ENCODE data around the gene FCHSD2.

Gene FCHSD2

DNA sequence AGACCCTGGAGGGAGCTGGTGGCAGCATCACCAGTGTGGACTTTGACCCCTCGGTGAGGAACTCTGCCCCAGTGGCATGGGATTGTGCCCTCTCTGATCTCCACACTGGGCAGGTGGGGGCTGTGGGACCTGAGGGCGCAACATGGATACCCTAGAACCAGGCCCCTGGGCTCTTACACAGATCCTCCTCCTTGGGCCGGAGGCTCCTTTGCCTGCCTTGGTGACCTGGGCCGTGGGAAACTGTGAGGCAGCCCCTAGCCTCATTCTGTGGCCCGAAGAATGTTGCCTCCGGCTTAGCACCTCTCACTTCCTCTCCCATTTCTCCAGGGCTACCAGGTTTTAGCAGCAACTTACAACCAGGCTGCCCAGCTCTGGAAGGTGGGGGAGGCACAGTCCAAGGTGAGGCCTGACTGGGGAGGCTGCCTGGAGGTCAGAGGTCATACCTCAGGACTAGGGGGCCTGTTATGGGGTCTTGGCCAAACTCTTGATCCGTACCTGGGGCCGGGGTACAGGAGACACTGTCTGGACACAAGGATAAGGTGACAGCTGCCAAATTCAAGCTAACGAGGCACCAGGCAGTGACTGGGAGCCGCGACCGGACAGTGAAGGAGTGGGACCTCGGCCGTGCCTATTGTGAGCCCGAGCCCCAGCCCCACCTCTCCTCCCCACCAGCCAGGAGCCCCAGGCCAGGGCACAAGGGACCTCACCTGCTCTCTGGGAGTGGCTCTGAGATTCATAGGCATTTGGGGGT is 315.8 kb downstream of the FCHSD2 start:
- TF ChIP-seq, protein P1, sequence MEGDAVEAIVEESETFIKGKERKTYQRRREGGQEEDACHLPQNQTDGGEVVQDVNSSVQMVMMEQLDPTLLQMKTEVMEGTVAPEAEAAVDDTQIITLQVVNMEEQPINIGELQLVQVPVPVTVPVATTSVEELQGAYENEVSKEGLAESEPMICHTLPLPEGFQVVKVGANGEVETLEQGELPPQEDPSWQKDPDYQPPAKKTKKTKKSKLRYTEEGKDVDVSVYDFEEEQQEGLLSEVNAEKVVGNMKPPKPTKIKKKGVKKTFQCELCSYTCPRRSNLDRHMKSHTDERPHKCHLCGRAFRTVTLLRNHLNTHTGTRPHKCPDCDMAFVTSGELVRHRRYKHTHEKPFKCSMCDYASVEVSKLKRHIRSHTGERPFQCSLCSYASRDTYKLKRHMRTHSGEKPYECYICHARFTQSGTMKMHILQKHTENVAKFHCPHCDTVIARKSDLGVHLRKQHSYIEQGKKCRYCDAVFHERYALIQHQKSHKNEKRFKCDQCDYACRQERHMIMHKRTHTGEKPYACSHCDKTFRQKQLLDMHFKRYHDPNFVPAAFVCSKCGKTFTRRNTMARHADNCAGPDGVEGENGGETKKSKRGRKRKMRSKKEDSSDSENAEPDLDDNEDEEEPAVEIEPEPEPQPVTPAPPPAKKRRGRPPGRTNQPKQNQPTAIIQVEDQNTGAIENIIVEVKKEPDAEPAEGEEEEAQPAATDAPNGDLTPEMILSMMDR (IDR thresholded peaks at IDR 0.05; ENCODE audit: insufficient read depth, missing control alignments): no peak
- DNase-seq (ENCODE audit: insufficient read length, low spot score) (no peak), FAIRE-seq (no peak)

DNA sequence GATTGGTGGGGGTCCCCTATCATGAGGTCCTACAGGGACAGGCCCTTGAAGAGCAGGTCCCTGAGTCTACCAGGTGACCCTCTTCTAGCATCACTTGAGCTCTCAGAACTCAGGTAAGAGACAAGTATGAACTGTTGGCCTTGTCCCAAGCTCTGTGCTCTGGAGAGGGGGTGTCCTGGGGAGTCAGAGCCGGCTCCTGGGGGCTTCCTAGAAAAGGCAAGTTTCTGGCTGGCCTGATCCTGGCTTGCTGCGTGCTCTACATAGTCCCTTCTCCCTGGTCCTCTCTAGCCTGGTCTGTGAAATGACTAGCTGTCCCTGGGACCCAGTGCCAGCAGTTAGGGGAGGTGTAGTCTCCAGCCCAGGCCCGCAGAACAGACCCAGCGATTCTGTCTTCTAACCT is 316.5 kb downstream of the FCHSD2 start:
- no peak for FAIRE-seq
- TF ChIP-seq, protein P1 (IDR thresholded peaks at IDR 0.05; ENCODE audit: insufficient read depth, missing control alignments): no peak
- DNase-seq (ENCODE audit: insufficient read length, low spot score): no peak

DNA sequence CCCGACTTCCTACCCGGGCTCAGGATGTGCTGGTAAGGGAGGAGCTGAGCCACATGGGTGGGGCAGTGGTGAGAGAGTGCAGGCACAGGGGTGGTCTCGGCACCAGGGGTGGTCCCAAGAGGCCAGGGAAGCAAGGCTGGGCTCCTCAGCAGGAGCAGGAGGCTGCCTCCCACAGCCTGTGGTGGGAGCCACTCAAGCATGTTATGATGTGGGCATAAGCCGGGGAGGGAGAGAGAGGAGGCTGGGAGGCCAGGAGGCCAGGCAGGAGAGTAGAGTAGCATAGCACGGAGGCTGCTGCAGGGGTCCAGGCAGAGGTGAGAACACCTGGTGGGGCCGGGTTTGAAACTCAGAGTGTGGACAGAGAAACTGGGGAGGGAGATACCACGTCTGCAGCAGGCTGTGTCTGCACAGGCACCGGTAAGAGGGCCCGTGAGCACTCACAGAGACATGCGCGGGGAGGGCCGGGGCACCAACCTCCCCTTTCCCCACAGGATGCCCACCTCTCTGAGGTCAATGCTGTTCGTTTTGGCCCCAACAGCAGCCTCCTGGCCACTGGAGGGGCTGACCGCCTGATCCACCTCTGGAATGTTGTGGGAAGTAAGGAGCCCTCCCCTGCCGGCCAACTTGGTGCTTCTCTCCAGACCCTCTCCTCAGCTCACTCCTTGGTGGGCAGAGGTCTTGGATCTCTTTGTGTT is 317.2 kb downstream of the FCHSD2 start:
- DNase-seq (ENCODE audit: insufficient read length, low spot score) (no peak), FAIRE-seq (no peak)

DNA sequence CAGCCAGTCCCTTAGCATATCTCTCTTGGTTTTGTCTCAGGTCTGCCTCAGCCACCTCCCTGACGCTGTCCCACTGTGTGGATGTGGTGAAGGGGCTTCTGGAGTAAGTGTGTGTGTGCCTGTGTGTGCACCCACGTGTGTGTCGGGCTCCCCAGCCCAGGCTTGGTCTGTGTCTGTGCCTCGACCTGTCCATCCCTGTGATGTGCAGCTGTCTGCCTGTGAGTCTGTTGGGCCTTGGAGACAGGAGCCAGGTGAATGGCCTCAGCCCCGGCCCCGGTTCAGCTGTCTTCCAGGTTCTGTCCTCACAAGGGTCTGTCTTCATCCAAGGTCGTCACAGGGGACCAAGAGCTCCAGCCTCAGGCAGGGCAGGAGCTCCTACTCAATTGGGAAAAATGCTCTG is 318.1 kb downstream of the FCHSD2 start:
- TF ChIP-seq, protein P1 (IDR thresholded peaks at IDR 0.05; ENCODE audit: insufficient read depth, missing control alignments): no peak
- DNase-seq (ENCODE audit: insufficient read length, low spot score): no peak
- FAIRE-seq: no peak

More for the DNA sequence above, 317.2 kb downstream of the FCHSD2 start:
- TF ChIP-seq, protein P1 (IDR thresholded peaks at IDR 0.05; ENCODE audit: insufficient read depth, missing control alignments): no peak

DNA sequence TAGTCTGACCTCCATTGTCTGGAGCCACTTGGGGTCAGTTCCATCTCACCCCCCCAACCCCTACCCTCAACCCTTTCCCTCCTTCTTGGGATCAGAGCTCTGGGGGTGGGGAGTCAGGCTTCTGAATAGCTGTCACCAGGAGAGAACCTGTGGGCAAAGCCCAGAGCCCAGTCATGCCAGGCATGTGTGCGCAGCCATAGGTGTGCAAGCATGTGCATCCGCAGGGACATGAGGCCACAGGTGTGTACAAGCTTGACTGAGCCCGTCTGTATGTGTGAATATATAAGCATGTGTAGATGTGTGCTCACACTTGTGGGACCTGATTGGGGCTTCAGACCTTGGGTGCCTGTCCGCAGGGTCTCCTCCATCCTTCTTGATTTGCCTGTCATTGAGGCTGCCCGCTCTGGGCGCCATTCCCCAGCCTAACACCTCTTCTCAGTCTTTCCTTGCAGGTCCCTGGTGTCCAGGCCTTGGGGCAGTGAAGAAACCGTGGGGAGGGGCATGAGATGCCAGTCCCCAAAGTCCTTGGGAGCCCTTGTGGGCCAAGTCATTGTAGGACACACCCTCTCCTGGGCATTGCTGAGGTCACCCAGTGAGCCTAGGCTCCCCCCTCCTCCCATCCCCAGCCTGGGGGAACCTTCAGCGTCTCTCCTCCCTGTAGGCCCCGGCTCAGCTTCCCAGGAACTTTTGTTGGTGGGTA is 318.9 kb downstream of the FCHSD2 start:
- FAIRE-seq (no peak), DNase-seq (ENCODE audit: insufficient read length, low spot score) (no peak)
- TF ChIP-seq, protein P1 (IDR thresholded peaks at IDR 0.05; ENCODE audit: insufficient read depth, missing control alignments): no peak

DNA sequence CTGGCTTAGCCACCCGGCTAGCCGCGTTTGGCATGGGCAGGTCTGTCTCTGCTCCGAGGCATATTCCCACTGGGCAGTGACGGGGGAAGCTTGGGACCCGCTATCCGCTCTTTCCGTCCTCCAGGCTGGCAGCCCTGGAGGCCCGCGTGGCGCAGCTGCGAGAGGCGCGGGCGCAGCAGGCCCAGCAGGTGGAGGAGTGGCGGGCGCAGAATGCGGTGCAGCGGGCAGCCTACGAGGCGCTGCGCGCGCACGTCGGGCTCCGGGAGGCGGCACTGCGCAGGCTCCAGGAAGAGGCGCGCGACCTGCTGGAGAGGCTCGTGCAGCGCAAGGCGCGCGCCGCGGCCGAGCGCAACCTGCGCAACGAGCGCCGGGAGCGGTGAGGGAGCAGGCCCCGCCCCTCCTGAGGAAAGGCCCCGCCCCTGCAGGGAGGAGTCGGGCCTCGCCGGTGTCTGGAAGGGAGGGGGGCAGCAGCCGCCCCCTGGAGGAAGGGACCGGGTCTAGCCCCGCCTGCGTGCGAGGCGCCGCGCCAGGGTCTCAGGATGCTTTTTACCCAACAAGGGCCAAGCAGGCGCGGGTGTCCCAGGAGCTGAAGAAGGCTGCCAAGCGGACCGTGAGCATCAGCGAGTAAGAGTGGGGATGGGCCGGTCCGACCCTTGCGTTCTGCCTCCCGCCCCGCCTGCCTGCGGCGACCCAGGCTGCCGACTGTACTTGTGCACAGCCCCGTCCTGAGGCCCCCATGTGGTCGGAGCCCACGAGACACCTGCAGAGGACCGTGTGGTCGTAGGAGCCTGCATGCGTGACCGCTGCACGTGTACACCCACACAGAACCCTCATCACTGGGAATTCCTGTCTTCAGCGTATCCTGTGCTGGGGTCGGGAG is 320.0 kb downstream of the FCHSD2 start:
- FAIRE-seq (no peak), DNase-seq (ENCODE audit: insufficient read length, low spot score) (peak; percentile 98)
- TF ChIP-seq, protein P1 (IDR thresholded peaks at IDR 0.05; ENCODE audit: insufficient read depth, missing control alignments): no peak
